CD4-positive, alpha-beta T cell (primary cell): ENCODE results near the gene LAMTOR2. TPM values are rescaled to one million over a fixed set of nuclear protein-coding genes. Genes with fewer than 3 reads are reported as not detected.

Experiments
- ATAC-seq: fragments of 200-7000 bp; cut with Tn5 transposase; one replicate; pipeline ENCODE4 v1.10.0; 2022; ENCODE audit warnings: mild to moderate bottlenecking; ENCODE audit not compliant: poor library complexity
- CTCF ChIA-PET: fragments of 350-600 bp; sonication (Branson Sonifier 250); formaldehyde crosslinking; loops from one replicate; lab custom pipeline; 2021; ENCODE audit warnings: antibody characterized with exemption, inconsistent platforms; lab: Charles Lee
- POLR2A ChIA-PET: fragments of 350-600 bp; sonication (Branson Sonifier 250); formaldehyde crosslinking; loops from one replicate; lab custom pipeline; 2021; ENCODE audit warnings: antibody characterized with exemption, inconsistent platforms; lab: Charles Lee
- DNase-seq, 14 experiments: peaks; one replicate each; pipeline ENCODE4 v3.0.0-alpha.2; 2013 to 2020; ENCODE audit warnings: mixed read lengths in 2 of 14
- H3K27ac ChIP-seq, 2 donors: one replicate each; pipeline versions ENCODE4 v1.5.1 to v1.7.0; 2013; ENCODE audit warnings: low read length in 2 of 2, low read depth in 1 of 2, mild to moderate bottlenecking in 1 of 2
- H3K27me3 ChIP-seq, 2 experiments: 1 replicate in 1 of 2; 2 replicates in 1 of 2; pipeline versions ENCODE4 v1.6.1 to v1.7.0; 2013; ENCODE audit warnings: low read length in 2 of 2, control low read depth in 1 of 2, mild to moderate bottlenecking in 1 of 2, moderate library complexity in 1 of 2; ENCODE audit not compliant: insufficient read depth in 2 of 2, control insufficient read depth in 1 of 2
- H3K36me3 ChIP-seq: one replicate; pipeline ENCODE4 v1.6.1; 2013; ENCODE audit warnings: low read length, control low read depth; ENCODE audit not compliant: insufficient read depth
- H3K4me1 ChIP-seq: one replicate; pipeline ENCODE4 v1.6.1; 2013; ENCODE audit warnings: low read length, control low read depth; ENCODE audit not compliant: insufficient read depth
- H3K4me3 ChIP-seq: one replicate; pipeline ENCODE4 v1.5.1; 2013; ENCODE audit warnings: mild to moderate bottlenecking, low read length, moderate library complexity
- H3K9me3 ChIP-seq, 2 experiments: 1 replicate in 1 of 2; 2 replicates in 1 of 2; pipeline versions ENCODE4 v1.6.1 to v1.7.0; 2013; ENCODE audit warnings: low read length in 2 of 2, mild to moderate bottlenecking in 2 of 2, control low read depth in 1 of 2, moderate library complexity in 1 of 2; ENCODE audit not compliant: control insufficient read depth in 1 of 2, insufficient read depth in 1 of 2
- H3K27ac Mint-ChIP-seq: one replicate; pipeline ENCODE4 v1.8.0; 2020; ENCODE audit warnings: mixed read lengths
- H3K27me3 Mint-ChIP-seq: one replicate; pipeline ENCODE4 v1.8.0; 2021; ENCODE audit warnings: mixed read lengths
- H3K36me3 Mint-ChIP-seq: one replicate; pipeline ENCODE4 v1.8.0; 2021; ENCODE audit warnings: low read depth, mixed read lengths
- H3K4me1 Mint-ChIP-seq: one replicate; pipeline ENCODE4 v1.8.0; 2021; ENCODE audit warnings: low read depth, mixed read lengths
- H3K4me3 Mint-ChIP-seq: one replicate; pipeline ENCODE4 v1.8.0; 2020; ENCODE audit warnings: mild to moderate bottlenecking, mixed read lengths
- H3K9me3 Mint-ChIP-seq: one replicate; pipeline ENCODE4 v1.8.0; 2020; ENCODE audit warnings: mixed read lengths
- intact Hi-C, 2 experiments: fragments of 100-400 bp; cut with DNase I in 1 of 2; cut with micrococcal nuclease in 1 of 2; formaldehyde crosslinking; loops; one replicate each; pipeline versions ENCODE4 v1.15.1 to v1.9.0; 2023 to 2025; cut with DNase I, micrococcal nuclease
- total RNA-seq, 174 experiments: library from RNA in 2 of 174; stranded (reverse) in 2 of 174; gene quantifications; one replicate each; pipeline ENCODE4 v1.2.3 and lab custom pipeline; 2021 to 2026
- TF ChIP-seq, protein P1 (sequence below): fragments of 200-600 bp; IDR thresholded peaks from one replicate; pipeline ENCODE4 v1.8.0; 2022; ENCODE audit warnings: antibody characterized with exemption, mild to moderate bottlenecking

Gene LAMTOR2
- total RNA-seq, 2 experiments from 2014 or later, result 7.0 to 8.7 TPM

GRCh38 chr1:156095906-156096508 is 41.4 kb downstream of the LAMTOR2 start:
- no peak for ATAC-seq
- ChIA-PET CTCF (interaction anchor here (0.5 to 6.8 kb wide), 14 partner anchors 10 to 144 kb away, joined by 3 to 194 read pairs (median 14); partner anchors contain the start of genes LMNA, PMF1 and SLC25A44), POLR2A (interaction anchor here (0.7 to 4.3 kb wide), 5 partner anchors 19 to 129 kb away, joined by 3 to 23 read pairs (median 6); partner anchors contain the start of genes LMNA and PMF1)
- no peak for DNase-seq
- Histone ChIP-seq H3K4me3 (no peak overlapping the region), H3K9me3 (no peaks in the 10 kb centered on the region), H3K27me3 (no peaks in the 10 kb centered on the region), H3K36me3 (no peaks in the 10 kb centered on the region), H3K4me1 (peaks cover 40% of the 10 kb centered on the region), H3K27ac (peak overlapping the region in 1 of 2 donors; percentile 89)
- Mint-ChIP-seq H3K4me1 (peaks cover 39% of the 10 kb centered on the region), H3K9me3 (no peaks in the 10 kb centered on the region), H3K4me3 (no peak overlapping the region), H3K36me3 (no peaks in the 10 kb centered on the region), H3K27ac (peak overlapping the region; percentile 82), H3K27me3 (peaks cover 4% of the 10 kb centered on the region)
- TF ChIP-seq, protein P1, sequence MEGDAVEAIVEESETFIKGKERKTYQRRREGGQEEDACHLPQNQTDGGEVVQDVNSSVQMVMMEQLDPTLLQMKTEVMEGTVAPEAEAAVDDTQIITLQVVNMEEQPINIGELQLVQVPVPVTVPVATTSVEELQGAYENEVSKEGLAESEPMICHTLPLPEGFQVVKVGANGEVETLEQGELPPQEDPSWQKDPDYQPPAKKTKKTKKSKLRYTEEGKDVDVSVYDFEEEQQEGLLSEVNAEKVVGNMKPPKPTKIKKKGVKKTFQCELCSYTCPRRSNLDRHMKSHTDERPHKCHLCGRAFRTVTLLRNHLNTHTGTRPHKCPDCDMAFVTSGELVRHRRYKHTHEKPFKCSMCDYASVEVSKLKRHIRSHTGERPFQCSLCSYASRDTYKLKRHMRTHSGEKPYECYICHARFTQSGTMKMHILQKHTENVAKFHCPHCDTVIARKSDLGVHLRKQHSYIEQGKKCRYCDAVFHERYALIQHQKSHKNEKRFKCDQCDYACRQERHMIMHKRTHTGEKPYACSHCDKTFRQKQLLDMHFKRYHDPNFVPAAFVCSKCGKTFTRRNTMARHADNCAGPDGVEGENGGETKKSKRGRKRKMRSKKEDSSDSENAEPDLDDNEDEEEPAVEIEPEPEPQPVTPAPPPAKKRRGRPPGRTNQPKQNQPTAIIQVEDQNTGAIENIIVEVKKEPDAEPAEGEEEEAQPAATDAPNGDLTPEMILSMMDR, result no peak
- intact Hi-C loops, result loop anchor here in 1 of 2 experiments (1.0 kb wide), 1 partner anchor 34 kb away; no protein-coding TSS in a partner anchor

GRCh38 chr1:156096640-156097391 is 42.2 kb downstream of the LAMTOR2 start:
- ATAC-seq (peak; percentile 78), DNase-seq (peak; percentile 73 to 99 (median 83))
- peaks cover 39% of the 10 kb centered on the region for H3K4me1 ChIP-seq
- H3K4me3 Mint-ChIP-seq, result peak overlapping the region; percentile 26
- intact Hi-C loops, result loop anchor here (1.0 kb wide), 3 partner anchors 9 to 33 kb away; no protein-coding TSS in a partner anchor
- TF ChIP-seq, protein P1, result peak; percentile 93
- no peaks in the 10 kb centered on the region for H3K36me3 Mint-ChIP-seq
- peak overlapping the region; percentile 82 for H3K27ac Mint-ChIP-seq
- no peaks in the 10 kb centered on the region for H3K36me3 ChIP-seq
- no peaks in the 10 kb centered on the region for H3K9me3 ChIP-seq
- H3K27me3 Mint-ChIP-seq, result peaks cover 4% of the 10 kb centered on the region
- H3K27me3 ChIP-seq, result no peaks in the 10 kb centered on the region
- H3K4me1 Mint-ChIP-seq, result peaks cover 39% of the 10 kb centered on the region
- peak overlapping the region; percentile 21 for H3K4me3 ChIP-seq
- H3K27ac ChIP-seq, result peak overlapping the region; percentile 51 to 89
- ChIA-PET CTCF (interaction anchor here (0.5 to 6.8 kb wide), 22 partner anchors 9 to 143 kb away, joined by 3 to 194 read pairs (median 5); partner anchors contain the start of genes ARHGEF2, LMNA, MEX3A and PMF1), POLR2A (interaction anchor here (0.7 to 4.3 kb wide), 7 partner anchors 9 to 129 kb away, joined by 3 to 23 read pairs (median 6); partner anchors contain the start of genes LMNA and PMF1)
- H3K9me3 Mint-ChIP-seq, result no peaks in the 10 kb centered on the region

GRCh38 chr1:156097499-156098178 is 43.1 kb downstream of the LAMTOR2 start:
- Histone ChIP-seq H3K27me3 (no peaks in the 10 kb centered on the region), H3K9me3 (no peaks in the 10 kb centered on the region), H3K4me3 (no peak overlapping the region), H3K4me1 (peaks cover 44% of the 10 kb centered on the region), H3K36me3 (no peaks in the 10 kb centered on the region), H3K27ac (peak overlapping the region; percentile 51 to 89)
- TF ChIP-seq, protein P1, result no peak
- Mint-ChIP-seq H3K36me3 (no peaks in the 10 kb centered on the region), H3K27ac (peak overlapping the region; percentile 82), H3K9me3 (no peaks in the 10 kb centered on the region), H3K4me3 (no peak overlapping the region), H3K4me1 (peaks cover 39% of the 10 kb centered on the region), H3K27me3 (peaks cover 4% of the 10 kb centered on the region)
- no peak for ATAC-seq
- intact Hi-C loops, result loop anchor here (1.0 kb wide), 2 partner anchors 9 to 30 kb away; no protein-coding TSS in a partner anchor
- ChIA-PET POLR2A (interaction anchor here (0.9 to 4.3 kb wide), 6 partner anchors 9 to 128 kb away, joined by 3 to 23 read pairs (median 7); partner anchors contain the start of genes LMNA and PMF1), CTCF (interaction anchor here (0.8 to 6.8 kb wide), 18 partner anchors 9 to 127 kb away, joined by 3 to 194 read pairs (median 10); partner anchors contain the start of genes ARHGEF2, LMNA, MEX3A and PMF1)
- peak in 2 of 14 experiments; percentile 56 to 62 for DNase-seq
